Measurements from ENCODE around the gene ZNF330. TPM values are rescaled to one million over a fixed set of nuclear protein-coding genes. Genes with fewer than 3 reads are reported as not detected.

Gene ZNF330
- total and polyA plus RNA-seq, 10 of the 15 experiments (the other 5 are each of a cell fraction or from before 2014, with no cell fraction given): 31.3 to 57.6 (median 44.3) TPM

GRCh38 chr4:141207961-141208360 lies 12.7 kb upstream of the ZNF330 start:
- WGBS (ENCODE audit: insufficient coverage, insufficient replicate concordance, low lambda C conversion rate, missing lambda C conversion rate): 40% methylated on average over 4 of the region's 5 CpGs
- Histone ChIP-seq H4K20me1 (ENCODE audit: control insufficient read depth, insufficient read depth) (no peaks in the 10 kb centered on the region), H2AFZ (ENCODE audit: control insufficient read depth, low read depth, low read length) (no peak overlapping the region), H3K9me3 (replicated peaks; ENCODE audit: control insufficient read depth, insufficient read depth, low read length) (no peaks in the 10 kb centered on the region), H3K4me3 (no peak overlapping the region), H3K4me1 (ENCODE audit: control insufficient read depth, insufficient read depth, low read length) (no peaks in the 10 kb centered on the region), H3K4me2 (ENCODE audit: control insufficient read depth, insufficient read depth) (no peak overlapping the region), H3K27ac (ENCODE audit: control insufficient read depth, insufficient read depth) (no peak overlapping the region), H3K79me2 (ENCODE audit: control insufficient read depth, insufficient read depth, low read length) (no peaks in the 10 kb centered on the region), H3K27me3 (replicated peaks in 1 of 2; ENCODE audit: control insufficient read depth in 2 of 2, insufficient read depth in 2 of 2, low read length in 1 of 2) (no peaks in the 10 kb centered on the region; a peak in 1 of 4 replicates), H3K36me3 (ENCODE audit: control insufficient read depth in 2 of 2, insufficient read depth in 2 of 2, low read length in 1 of 2) (no peaks in the 10 kb centered on the region), H3K9ac (ENCODE audit: control insufficient read depth, insufficient read depth, low read length) (no peak overlapping the region)
- BruUV-seq (replicated peaks): no TSS peak
- in situ Hi-C loops (cut with MboI): no loop called here
- ATAC-seq (no peak), FAIRE-seq (no peak), DNase-seq (ENCODE audit: low read depth, low spot score) (no peak)
- ChIA-PET POLR2A (no interaction called here), CTCF (no interaction called here), SMC1A (ENCODE audit: uncharacterized antibody, unreplicated experiment) (no interaction called here), RAD21 (ENCODE audit: unreplicated experiment) (no interaction called here)
- intact Hi-C loops (cut with micrococcal nuclease; ENCODE audit: unreplicated experiment): no loop called here
- TF ChIP-seq CHD1 (IDR thresholded peaks at IDR 0.05; ENCODE audit: low read depth, low read length) (no peak), CEBPB (IDR thresholded peaks at IDR 0.05; ENCODE audit: borderline replicate concordance in 1 of 2, low read depth in 2 of 2, low read length in 2 of 2) (no peak), CTCF (IDR thresholded peaks at IDR 0.05 in 2 of 3, conservative IDR thresholded peaks at IDR 0.05 in 1 of 3; ENCODE audit: control insufficient read depth in 2 of 3, extremely low read depth in 1 of 3, insufficient read depth in 1 of 3, low read depth in 3 of 3, low read length in 3 of 3) (no peak), SUPT20H (IDR thresholded peaks at IDR 0.05; ENCODE audit: borderline replicate concordance, control insufficient read depth, low read depth, low read length) (no peak), EED (IDR thresholded peaks at IDR 0.05; ENCODE audit: low read depth) (no peak), USF2 (IDR thresholded peaks at IDR 0.05; ENCODE audit: borderline replicate concordance, low read depth, low read length) (no peak), NR2F1 (conservative IDR thresholded peaks at IDR 0.05) (no peak)
- TF ChIP-seq, protein P1, sequence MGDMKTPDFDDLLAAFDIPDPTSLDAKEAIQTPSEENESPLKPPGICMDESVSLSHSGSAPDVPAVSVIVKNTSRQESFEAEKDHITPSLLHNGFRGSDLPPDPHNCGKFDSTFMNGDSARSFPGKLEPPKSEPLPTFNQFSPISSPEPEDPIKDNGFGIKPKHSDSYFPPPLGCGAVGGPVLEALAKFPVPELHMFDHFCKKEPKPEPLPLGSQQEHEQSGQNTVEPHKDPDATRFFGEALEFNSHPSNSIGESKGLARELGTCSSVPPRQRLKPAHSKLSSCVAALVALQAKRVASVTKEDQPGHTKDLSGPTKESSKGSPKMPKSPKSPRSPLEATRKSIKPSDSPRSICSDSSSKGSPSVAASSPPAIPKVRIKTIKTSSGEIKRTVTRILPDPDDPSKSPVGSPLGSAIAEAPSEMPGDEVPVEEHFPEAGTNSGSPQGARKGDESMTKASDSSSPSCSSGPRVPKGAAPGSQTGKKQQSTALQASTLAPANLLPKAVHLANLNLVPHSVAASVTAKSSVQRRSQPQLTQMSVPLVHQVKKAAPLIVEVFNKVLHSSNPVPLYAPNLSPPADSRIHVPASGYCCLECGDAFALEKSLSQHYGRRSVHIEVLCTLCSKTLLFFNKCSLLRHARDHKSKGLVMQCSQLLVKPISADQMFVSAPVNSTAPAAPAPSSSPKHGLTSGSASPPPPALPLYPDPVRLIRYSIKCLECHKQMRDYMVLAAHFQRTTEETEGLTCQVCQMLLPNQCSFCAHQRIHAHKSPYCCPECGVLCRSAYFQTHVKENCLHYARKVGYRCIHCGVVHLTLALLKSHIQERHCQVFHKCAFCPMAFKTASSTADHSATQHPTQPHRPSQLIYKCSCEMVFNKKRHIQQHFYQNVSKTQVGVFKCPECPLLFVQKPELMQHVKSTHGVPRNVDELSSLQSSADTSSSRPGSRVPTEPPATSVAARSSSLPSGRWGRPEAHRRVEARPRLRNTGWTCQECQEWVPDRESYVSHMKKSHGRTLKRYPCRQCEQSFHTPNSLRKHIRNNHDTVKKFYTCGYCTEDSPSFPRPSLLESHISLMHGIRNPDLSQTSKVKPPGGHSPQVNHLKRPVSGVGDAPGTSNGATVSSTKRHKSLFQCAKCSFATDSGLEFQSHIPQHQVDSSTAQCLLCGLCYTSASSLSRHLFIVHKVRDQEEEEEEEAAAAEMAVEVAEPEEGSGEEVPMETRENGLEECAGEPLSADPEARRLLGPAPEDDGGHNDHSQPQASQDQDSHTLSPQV (IDR thresholded peaks at IDR 0.05): no peak
- TF ChIP-seq, protein P2, sequence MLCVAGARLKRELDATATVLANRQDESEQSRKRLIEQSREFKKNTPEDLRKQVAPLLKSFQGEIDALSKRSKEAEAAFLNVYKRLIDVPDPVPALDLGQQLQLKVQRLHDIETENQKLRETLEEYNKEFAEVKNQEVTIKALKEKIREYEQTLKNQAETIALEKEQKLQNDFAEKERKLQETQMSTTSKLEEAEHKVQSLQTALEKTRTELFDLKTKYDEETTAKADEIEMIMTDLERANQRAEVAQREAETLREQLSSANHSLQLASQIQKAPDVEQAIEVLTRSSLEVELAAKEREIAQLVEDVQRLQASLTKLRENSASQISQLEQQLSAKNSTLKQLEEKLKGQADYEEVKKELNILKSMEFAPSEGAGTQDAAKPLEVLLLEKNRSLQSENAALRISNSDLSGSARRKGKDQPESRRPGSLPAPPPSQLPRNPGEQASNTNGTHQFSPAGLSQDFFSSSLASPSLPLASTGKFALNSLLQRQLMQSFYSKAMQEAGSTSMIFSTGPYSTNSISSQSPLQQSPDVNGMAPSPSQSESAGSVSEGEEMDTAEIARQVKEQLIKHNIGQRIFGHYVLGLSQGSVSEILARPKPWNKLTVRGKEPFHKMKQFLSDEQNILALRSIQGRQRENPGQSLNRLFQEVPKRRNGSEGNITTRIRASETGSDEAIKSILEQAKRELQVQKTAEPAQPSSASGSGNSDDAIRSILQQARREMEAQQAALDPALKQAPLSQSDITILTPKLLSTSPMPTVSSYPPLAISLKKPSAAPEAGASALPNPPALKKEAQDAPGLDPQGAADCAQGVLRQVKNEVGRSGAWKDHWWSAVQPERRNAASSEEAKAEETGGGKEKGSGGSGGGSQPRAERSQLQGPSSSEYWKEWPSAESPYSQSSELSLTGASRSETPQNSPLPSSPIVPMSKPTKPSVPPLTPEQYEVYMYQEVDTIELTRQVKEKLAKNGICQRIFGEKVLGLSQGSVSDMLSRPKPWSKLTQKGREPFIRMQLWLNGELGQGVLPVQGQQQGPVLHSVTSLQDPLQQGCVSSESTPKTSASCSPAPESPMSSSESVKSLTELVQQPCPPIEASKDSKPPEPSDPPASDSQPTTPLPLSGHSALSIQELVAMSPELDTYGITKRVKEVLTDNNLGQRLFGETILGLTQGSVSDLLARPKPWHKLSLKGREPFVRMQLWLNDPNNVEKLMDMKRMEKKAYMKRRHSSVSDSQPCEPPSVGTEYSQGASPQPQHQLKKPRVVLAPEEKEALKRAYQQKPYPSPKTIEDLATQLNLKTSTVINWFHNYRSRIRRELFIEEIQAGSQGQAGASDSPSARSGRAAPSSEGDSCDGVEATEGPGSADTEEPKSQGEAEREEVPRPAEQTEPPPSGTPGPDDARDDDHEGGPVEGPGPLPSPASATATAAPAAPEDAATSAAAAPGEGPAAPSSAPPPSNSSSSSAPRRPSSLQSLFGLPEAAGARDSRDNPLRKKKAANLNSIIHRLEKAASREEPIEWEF (IDR thresholded peaks at IDR 0.05; ENCODE audit: insufficient replicate concordance, low read depth, low read length): no peak
- TF ChIP-seq, protein P3, sequence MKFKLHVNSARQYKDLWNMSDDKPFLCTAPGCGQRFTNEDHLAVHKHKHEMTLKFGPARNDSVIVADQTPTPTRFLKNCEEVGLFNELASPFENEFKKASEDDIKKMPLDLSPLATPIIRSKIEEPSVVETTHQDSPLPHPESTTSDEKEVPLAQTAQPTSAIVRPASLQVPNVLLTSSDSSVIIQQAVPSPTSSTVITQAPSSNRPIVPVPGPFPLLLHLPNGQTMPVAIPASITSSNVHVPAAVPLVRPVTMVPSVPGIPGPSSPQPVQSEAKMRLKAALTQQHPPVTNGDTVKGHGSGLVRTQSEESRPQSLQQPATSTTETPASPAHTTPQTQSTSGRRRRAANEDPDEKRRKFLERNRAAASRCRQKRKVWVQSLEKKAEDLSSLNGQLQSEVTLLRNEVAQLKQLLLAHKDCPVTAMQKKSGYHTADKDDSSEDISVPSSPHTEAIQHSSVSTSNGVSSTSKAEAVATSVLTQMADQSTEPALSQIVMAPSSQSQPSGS (IDR thresholded peaks at IDR 0.05; ENCODE audit: low read length): no peak

Measured in GM12878 (cell line).